HCT116 (cell line): ENCODE measurements around the gene TMEM229A. TPM values are rescaled to one million over a fixed set of nuclear protein-coding genes. Genes with fewer than 3 reads are reported as not detected.
"Not testable (repeated sequence)": the region's sequence is repeated elsewhere in the genome, so short reads cannot be mapped to it uniquely, and the experiment has no call there.

Experiments
- ATAC-seq: fragments of 200-7000 bp; cut with Tn5 transposase; 2 replicates; pipeline ENCODE4 v1.9.1; 2020; ENCODE audit warnings: mild to moderate bottlenecking, moderate library complexity
- Bru-seq: library from RNA; stranded (reverse); fragments of 400-500 nt; gene quantifications from one replicate; lab custom pipeline; 2021; lab: Mats Ljungman, UMichigan
- BruChase-seq, 2 experiments: library from RNA; stranded (reverse); fragments of 400-500 nt; gene quantifications; one replicate each; lab custom pipeline; 2021; lab: Mats Ljungman, UMichigan
- BruUV-seq: library from RNA; stranded (reverse); fragments of 400-500 nt; replicated peaks from 2 replicates; lab custom pipeline; 2021; lab: Mats Ljungman, UMichigan
- CTCF ChIA-PET: fragments of 300-600 bp; sonication (Branson Sonifier 250); formaldehyde crosslinking; loops from one replicate; lab custom pipeline; 2021; ENCODE audit warnings: antibody characterized with exemption; lab: Charles Lee
- POLR2A ChIA-PET: fragments of 300-600, 350-600 bp; sonication (Branson Sonifier 250); formaldehyde crosslinking; loops from one replicate; lab custom pipeline; 2021; ENCODE audit warnings: antibody characterized with exemption; lab: Charles Lee
- RAD21 ChIA-PET, 2 experiments: fragments of 300-600 bp; sonication (Branson Sonifier 250); formaldehyde crosslinking; loops; one replicate each; lab custom pipeline; 2023; ENCODE audit warnings: low total read pairs in 2 of 2; ENCODE audit not compliant: uncharacterized antibody in 2 of 2, unreplicated experiment in 2 of 2, low non-redundant PET in 1 of 2; lab: Charles Lee
- DNase-seq: peaks from one replicate; pipeline ENCODE4 v3.0.0-alpha.2; 2010; ENCODE audit warnings: low read depth, low spot score
- H2AFZ ChIP-seq: fragments of 200-600 bp; shearing (Covaris generic), sonication (generic); 2 replicates; pipeline ENCODE4 v1.6.1; 2017; ENCODE audit warnings: low read depth, mixed run types, mixed read lengths, antibody characterized with exemption, low read length; ENCODE audit not compliant: poor library complexity, severe bottlenecking
- H3K27ac ChIP-seq: 2 replicates; pipeline ENCODE4 v1.5.1; 2012; ENCODE audit warnings: low read depth, low read length
- H3K27me3 ChIP-seq: fragments of 200-600 bp; sonication (generic); 2 replicates; pipeline ENCODE4 v1.6.1; 2016; ENCODE audit warnings: mixed run types, low read length, mixed read lengths; ENCODE audit not compliant: insufficient read depth
- H3K36me3 ChIP-seq, 2 experiments: fragments of 200-500 bp in 1 of 2; fragments of 200-600 bp in 1 of 2; sonication (Bioruptor generic) in 1 of 2; sonication (generic) in 1 of 2; 2 replicates each; pipeline versions ENCODE4 v1.5.1 to v1.6.1; 2014 to 2016; ENCODE audit warnings: low read length in 2 of 2, inconsistent platforms in 1 of 2, mixed read lengths in 1 of 2, mixed run types in 1 of 2; ENCODE audit not compliant: insufficient read depth in 2 of 2, control insufficient read depth in 1 of 2
- H3K4me1 ChIP-seq, 2 experiments: fragments of 200-600 bp in 1 of 2; sonication (generic) in 1 of 2; 2 replicates each; pipeline versions ENCODE4 v1.5.1 to v1.6.1; 2012 to 2017; ENCODE audit warnings: low read length in 2 of 2, inconsistent platforms in 1 of 2, mild to moderate bottlenecking in 1 of 2, mixed read lengths in 1 of 2, mixed run types in 1 of 2, moderate library complexity in 1 of 2; ENCODE audit not compliant: insufficient read depth in 2 of 2, control insufficient read depth in 1 of 2
- H3K4me2 ChIP-seq: fragments of 200-600 bp; sonication (generic); 2 replicates; pipeline ENCODE4 v1.6.1; 2017; ENCODE audit warnings: mixed run types, low read length, mixed read lengths
- H3K4me3 ChIP-seq, 2 experiments: fragments of 200-600 bp in 1 of 2; sonication (generic) in 1 of 2; replicated peaks in 1 of 2; 2 replicates each; pipeline ENCODE4 v1.5.1; 2011 to 2016; ENCODE audit warnings: low read length in 2 of 2, control low read depth in 1 of 2, low read depth in 1 of 2, mild to moderate bottlenecking in 1 of 2, mixed read lengths in 1 of 2, mixed run types in 1 of 2
- H3K79me2 ChIP-seq: fragments of 200-600 bp; sonication (generic); 2 replicates; pipeline ENCODE4 v1.6.1; 2017; ENCODE audit warnings: mild to moderate bottlenecking, mixed run types, low read length, moderate library complexity, mixed read lengths; ENCODE audit not compliant: insufficient read depth
- H3K9ac ChIP-seq: fragments of 200-600 bp; sonication (generic); 2 replicates; pipeline ENCODE4 v1.6.1; 2016; ENCODE audit warnings: low read length, mixed read lengths
- H3K9me2 ChIP-seq: fragments of 200-600 bp; sonication (generic), shearing (Covaris generic); 2 replicates; pipeline ENCODE4 v1.6.1; 2017; ENCODE audit warnings: mixed run types, mild to moderate bottlenecking, moderate library complexity; ENCODE audit not compliant: insufficient read depth
- H3K9me3 ChIP-seq, 2 experiments: fragments of 200-500 bp in 1 of 2; fragments of 200-600 bp in 1 of 2; sonication (Bioruptor generic) in 1 of 2; sonication (generic) in 1 of 2; 2 replicates each; pipeline ENCODE4 v1.6.1; 2014 to 2017; ENCODE audit warnings: low read length in 2 of 2, mixed read lengths in 2 of 2, inconsistent platforms in 1 of 2, low read depth in 1 of 2, mild to moderate bottlenecking in 1 of 2, mixed run types in 1 of 2, moderate library complexity in 1 of 2; ENCODE audit not compliant: control insufficient read depth in 1 of 2, insufficient read depth in 1 of 2
- H4K20me1 ChIP-seq: fragments of 200-600 bp; sonication (generic), shearing (Covaris generic); 2 replicates; pipeline ENCODE4 v1.6.1; 2017; ENCODE audit warnings: mixed run types, mild to moderate bottlenecking, moderate library complexity; ENCODE audit not compliant: insufficient read depth
- EZH2phosphoT487 ChIP-seq: fragments of 200-600 bp; IDR thresholded peaks from 2 replicates; pipeline ENCODE4 v1.6.1; 2018; ENCODE audit warnings: antibody characterized with exemption, borderline replicate concordance
- FOSL1 ChIP-seq: IDR thresholded peaks from 2 replicates; pipeline ENCODE4 v1.6.1; 2012; ENCODE audit warnings: low read depth
- ZNF274 ChIP-seq: fragments of 200-500 bp; sonication (Bioruptor generic); IDR thresholded peaks from 2 replicates; pipeline ENCODE4 v1.6.1; 2014; ENCODE audit warnings: mild to moderate bottlenecking, low read depth, low read length, inconsistent platforms
- intact Hi-C: fragments of 100-400 bp; cut with micrococcal nuclease; formaldehyde crosslinking; loops from 2 replicates; pipeline ENCODE4 v1.10.0; 2022
- long read RNA-seq: library from polyadenylated mRNA; unstranded; transcript quantifications from one replicate; pipeline ENCODE4 v2.0.0, GENCODE V29; 2021; ENCODE audit not compliant: unreplicated experiment
- polyA plus RNA-seq: library from polyadenylated mRNA; unstranded; fragments of >200 nt; gene quantifications from 2 replicates; pipeline ENCODE4 v1.2.1, GENCODE V29; 2012; ENCODE audit warnings: missing spikeins
- total RNA-seq: library from RNA; stranded (reverse); gene quantifications from one replicate; pipeline ENCODE4 v1.2.1, GENCODE V29; 2021; ENCODE audit not compliant: unreplicated experiment
- TF ChIP-seq, protein P1 (sequence below): IDR thresholded peaks from 2 replicates; pipeline ENCODE4 v1.6.1; 2011; ENCODE audit warnings: mild to moderate bottlenecking, low read length, moderate library complexity; ENCODE audit not compliant: insufficient replicate concordance; ENCODE audit errors: extremely low read depth
- TF ChIP-seq, protein P2 (sequence below): IDR thresholded peaks from 2 replicates; pipeline ENCODE4 v1.6.1; 2012
- TF ChIP-seq, protein P3 (sequence below): IDR thresholded peaks from 2 replicates; pipeline ENCODE4 v1.6.1; 2012; ENCODE audit warnings: low read depth

The TMEM229A gene
- total RNA-seq (not detected), Bru-seq, nascent RNA (not detected), BruChase-seq, experiment 1, labeled RNA remaining after a 6-hour chase (not detected), BruChase-seq, experiment 2, labeled RNA remaining after a 2-hour chase (not detected)
- polyA plus RNA-seq, result not detected in 2 replicates
- long read RNA-seq, result 0 reads

DNA sequence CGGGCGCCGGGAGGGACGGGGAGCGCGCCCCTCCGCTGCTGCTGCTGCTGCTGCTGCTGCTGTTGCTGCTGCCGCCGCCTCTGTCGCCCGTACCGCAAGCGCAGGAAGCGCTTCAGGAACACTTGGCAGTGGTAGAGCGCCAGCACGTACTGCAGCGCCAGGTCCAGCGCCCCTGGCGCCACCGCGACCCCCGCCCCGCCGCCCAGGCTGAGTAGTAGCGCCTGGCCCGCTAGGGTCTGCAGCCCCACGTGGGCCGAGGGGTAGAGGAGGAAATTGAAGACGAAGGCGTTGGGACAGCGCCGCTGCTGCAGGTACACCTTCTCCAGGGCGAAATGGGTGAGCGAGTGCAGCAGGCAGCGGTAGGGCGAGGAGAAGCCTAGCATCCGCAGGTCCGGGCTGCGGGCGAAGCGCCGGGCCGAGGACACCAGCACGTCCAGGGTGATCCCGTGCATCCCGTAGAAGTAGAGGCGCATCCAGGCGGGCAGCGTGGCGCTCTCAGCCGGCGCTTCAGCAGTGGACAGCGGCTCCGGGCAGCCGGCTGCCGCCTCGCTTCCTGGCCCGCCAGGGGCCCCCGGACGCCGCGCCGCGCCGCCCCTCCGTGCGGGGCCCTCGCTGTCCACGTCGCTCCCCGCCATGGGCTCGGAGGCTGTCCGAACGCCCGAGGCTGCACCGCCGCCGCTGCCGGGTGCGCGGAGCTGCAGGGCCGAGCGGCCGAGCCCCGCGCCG lies at the start of gene TMEM229A:
TMEM229A (minus strand) TSS at position 699 of the 726 bp plus-strand sequence; CDS start at position 635, 64 bp downstream.
- no TSS peak for BruUV-seq
- Histone ChIP-seq H3K9me2 (no peaks in the 10 kb centered on the region), H3K36me3 (no peaks in the 10 kb centered on the region), H3K4me3 (no peak within 1 kb of the TSS), H3K79me2 (no peaks in the 10 kb centered on the region), H3K9me3 (no peaks in the 10 kb centered on the region), H3K4me2 (no peak within 1 kb of the TSS), H3K4me1 (no peaks in the 10 kb centered on the region), H2AFZ (no peak within 1 kb of the TSS), H3K9ac (no peak within 1 kb of the TSS), H4K20me1 (no peaks in the 10 kb centered on the region), H3K27ac (no peak within 1 kb of the TSS), H3K27me3 (no peaks in the 10 kb centered on the region)
- POLR2A ChIA-PET, result no interaction called here
- RAD21 ChIA-PET, result no interaction called here
- DNase-seq (no peak), ATAC-seq (peak; percentile 67)
- intact Hi-C loops, result no loop called here
- CTCF ChIA-PET, result no interaction called here
- TF ChIP-seq, protein P1, sequence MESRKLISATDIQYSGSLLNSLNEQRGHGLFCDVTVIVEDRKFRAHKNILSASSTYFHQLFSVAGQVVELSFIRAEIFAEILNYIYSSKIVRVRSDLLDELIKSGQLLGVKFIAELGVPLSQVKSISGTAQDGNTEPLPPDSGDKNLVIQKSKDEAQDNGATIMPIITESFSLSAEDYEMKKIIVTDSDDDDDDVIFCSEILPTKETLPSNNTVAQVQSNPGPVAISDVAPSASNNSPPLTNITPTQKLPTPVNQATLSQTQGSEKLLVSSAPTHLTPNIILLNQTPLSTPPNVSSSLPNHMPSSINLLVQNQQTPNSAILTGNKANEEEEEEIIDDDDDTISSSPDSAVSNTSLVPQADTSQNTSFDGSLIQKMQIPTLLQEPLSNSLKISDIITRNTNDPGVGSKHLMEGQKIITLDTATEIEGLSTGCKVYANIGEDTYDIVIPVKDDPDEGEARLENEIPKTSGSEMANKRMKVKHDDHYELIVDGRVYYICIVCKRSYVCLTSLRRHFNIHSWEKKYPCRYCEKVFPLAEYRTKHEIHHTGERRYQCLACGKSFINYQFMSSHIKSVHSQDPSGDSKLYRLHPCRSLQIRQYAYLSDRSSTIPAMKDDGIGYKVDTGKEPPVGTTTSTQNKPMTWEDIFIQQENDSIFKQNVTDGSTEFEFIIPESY, result no peak
- TF ChIP-seq EZH2phosphoT487 (no peak), FOSL1 (no peak), ZNF274 (no peak)
- TF ChIP-seq, protein P2, sequence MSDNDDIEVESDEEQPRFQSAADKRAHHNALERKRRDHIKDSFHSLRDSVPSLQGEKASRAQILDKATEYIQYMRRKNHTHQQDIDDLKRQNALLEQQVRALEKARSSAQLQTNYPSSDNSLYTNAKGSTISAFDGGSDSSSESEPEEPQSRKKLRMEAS, result no peak
- TF ChIP-seq, protein P3, sequence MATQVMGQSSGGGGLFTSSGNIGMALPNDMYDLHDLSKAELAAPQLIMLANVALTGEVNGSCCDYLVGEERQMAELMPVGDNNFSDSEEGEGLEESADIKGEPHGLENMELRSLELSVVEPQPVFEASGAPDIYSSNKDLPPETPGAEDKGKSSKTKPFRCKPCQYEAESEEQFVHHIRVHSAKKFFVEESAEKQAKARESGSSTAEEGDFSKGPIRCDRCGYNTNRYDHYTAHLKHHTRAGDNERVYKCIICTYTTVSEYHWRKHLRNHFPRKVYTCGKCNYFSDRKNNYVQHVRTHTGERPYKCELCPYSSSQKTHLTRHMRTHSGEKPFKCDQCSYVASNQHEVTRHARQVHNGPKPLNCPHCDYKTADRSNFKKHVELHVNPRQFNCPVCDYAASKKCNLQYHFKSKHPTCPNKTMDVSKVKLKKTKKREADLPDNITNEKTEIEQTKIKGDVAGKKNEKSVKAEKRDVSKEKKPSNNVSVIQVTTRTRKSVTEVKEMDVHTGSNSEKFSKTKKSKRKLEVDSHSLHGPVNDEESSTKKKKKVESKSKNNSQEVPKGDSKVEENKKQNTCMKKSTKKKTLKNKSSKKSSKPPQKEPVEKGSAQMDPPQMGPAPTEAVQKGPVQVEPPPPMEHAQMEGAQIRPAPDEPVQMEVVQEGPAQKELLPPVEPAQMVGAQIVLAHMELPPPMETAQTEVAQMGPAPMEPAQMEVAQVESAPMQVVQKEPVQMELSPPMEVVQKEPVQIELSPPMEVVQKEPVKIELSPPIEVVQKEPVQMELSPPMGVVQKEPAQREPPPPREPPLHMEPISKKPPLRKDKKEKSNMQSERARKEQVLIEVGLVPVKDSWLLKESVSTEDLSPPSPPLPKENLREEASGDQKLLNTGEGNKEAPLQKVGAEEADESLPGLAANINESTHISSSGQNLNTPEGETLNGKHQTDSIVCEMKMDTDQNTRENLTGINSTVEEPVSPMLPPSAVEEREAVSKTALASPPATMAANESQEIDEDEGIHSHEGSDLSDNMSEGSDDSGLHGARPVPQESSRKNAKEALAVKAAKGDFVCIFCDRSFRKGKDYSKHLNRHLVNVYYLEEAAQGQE, result 0 out of 2 replicates have a peak, but pooled peaks have one; percentile 6

DNA sequence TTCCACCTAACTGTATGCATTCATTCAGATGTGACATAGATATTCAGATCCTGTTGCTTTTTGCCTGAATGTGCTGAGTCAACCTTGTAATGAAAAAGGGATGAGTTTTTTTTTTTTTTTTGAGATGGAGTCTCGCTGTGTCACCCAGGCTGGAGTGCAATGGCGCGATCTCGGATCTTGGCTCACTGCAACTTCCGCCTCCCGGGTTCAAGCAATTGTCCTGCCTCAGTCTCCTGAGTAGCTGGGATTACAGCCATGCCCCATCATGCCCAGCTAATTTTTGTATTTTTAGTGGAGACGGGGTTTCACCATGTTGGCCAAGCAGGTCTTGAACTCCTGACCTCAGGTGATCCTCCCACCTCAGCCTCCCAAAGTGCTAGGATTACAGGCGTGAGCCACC lies 49.4 kb upstream of the TMEM229A start:
- H3K4me1 ChIP-seq, H3K9me3 ChIP-seq, ATAC-seq, H3K27ac ChIP-seq, H2AFZ ChIP-seq, H3K4me2 ChIP-seq, H3K4me3 ChIP-seq, POLR2A ChIA-PET, H3K9me2 ChIP-seq, H3K36me3 ChIP-seq, intact Hi-C loops, DNase-seq, RAD21 ChIA-PET, H3K79me2 ChIP-seq, H4K20me1 ChIP-seq, H3K9ac ChIP-seq, H3K27me3 ChIP-seq, CTCF ChIA-PET, BruUV-seq: not testable (repeated sequence)
